ENCODE results near the gene SLC29A2.

GRCh38 chr11:66339686-66340483 is 31.7 kb downstream of the SLC29A2 start:
- TF ChIP-seq GATA3 (IDR thresholded peaks at IDR 0.05; ENCODE audit: low read depth, low read length), result no peak
- no peak for TF ChIP-seq GATA2 (IDR thresholded peaks at IDR 0.05; ENCODE audit: low read depth, low read length)

All from SH-SY5Y (cell line).